SW 1271 (cell line): ENCODE data around the gene FAM107B.

Experiments
- DNase-seq, 2 experiments: peaks; one replicate each; lab custom pipeline; 2025; lab: John Stamatoyannopoulos, UW

Gene FAM107B

DNA sequence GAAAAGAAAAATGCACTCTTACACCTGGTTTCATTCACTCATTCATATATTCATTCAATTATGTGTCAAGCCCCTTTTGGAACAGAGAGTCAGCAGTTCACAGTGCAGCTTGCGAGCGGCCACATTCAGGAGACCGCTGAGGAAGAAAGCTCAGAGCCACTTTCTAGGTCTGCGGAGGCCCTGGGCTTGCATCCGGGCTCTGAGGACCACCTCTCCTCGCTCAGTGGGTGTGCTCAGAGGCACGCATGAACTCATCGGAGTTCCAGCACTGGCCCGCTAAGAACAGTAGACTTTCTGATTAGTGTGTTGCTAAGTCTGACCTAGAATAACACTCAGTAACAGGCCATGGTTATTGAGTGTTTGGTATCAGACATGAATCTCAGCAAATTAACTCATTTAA lies 1.8 kb upstream of the FAM107B start:
- DNase-seq: no peak

DNA sequence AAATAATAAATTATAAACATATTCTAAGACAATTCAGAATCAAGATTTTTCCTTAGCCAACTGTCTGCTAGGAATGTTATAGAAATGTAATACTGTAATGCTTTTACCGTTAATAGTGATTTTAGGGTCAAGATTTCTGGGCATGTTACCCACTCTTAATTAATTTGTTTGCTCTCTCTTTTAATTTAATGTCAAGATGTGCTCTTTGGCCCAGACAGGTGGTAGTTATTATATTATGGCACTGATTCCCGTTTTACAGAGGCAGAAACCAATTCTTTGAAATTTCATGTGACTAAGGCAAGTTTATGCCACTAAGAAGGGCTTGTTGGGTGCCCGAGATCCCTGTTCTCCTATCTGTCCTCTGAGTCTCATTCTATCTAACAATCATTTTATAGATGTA lies 959 bp upstream of the FAM107B start:
- no peak for DNase-seq

DNA sequence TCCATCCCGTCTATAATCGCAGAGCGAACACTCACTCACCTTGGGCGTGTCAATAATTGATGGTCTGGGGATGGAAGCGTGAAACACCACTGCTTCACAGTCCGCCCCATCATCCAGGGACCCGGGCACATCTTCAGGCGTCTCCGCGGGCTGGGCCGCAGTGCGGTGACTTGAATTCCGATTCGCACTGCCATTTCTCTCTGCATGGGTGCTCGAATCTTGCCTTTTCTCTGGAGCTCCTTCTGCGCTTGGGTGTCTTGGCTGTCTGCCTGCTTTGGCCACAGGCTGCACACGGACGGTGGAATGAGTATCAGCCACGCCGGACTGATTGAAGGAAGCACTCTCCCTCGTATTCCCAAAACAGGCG lies 500 bp downstream of the FAM107B start:
- no peak for DNase-seq

DNA sequence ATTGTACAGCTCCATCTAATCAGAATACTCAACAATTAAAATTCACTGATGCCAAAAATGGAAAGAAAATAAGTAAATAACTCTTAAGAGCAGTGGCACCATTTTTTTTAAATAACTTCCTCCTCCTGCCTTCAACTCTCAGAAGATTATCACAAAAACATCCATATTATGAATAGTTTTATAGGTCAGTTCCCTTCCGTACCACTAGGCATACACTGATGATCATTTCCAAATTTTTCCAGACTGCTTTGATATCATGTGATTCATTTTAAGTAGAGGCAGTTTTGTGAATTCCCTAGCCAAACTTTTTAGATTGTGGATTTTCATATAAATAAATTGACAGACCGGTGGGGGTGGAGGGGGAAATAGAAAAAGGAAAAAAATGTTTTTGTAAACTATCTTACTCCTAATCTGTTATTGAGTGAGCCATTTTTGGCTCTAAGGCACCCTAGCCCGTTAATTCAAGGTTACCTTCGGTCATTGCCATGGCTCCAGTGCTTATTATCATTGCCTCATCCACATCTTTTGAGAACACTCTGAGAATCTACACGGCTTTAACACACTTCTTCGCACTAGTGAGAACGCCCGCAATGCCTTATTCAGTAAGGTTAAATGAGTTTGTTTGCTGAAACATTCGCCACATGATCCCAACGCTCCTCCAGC lies 1.0 kb downstream of the FAM107B start:
- DNase-seq: no peak

DNA sequence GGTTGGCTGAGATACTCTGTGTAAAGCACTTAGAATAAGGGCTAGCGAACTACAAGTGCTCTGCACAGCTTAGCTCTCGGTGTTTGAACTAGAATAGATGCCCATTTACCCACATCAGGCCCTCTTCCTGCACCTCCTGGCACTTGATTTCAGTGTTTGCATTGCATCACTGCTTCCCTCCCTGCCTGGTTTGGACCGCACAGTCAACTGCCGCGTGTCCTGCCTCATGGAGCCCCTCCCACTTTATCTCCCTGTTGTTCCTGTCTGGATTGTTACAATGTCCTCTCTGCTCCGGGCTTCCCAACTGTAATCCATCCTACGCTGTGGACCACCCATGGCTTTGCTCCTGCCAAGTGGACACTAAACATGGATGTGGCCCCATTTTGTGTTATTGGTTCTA lies 2.3 kb downstream of the FAM107B start:
- DNase-seq: no peak

DNA sequence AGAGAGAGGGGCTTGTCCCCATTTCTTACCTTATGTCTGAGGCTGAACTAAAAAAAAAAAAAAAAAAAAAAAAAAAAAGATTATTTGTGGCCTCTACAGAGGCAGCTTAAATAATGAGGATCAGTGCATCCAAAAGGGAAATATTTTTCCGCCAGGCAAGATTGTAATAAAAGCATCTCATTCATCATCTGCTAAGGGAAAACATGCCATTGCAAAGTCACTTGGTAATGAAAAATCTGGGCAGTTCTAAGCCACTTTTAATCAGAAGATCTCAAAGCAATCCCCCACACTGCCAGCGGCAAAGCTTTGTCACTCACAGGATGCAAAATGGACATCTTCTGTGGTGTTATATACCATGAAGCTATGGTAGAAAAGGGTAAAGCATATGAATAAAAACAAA lies 3.8 kb downstream of the FAM107B start:
- DNase-seq: no peak

DNA sequence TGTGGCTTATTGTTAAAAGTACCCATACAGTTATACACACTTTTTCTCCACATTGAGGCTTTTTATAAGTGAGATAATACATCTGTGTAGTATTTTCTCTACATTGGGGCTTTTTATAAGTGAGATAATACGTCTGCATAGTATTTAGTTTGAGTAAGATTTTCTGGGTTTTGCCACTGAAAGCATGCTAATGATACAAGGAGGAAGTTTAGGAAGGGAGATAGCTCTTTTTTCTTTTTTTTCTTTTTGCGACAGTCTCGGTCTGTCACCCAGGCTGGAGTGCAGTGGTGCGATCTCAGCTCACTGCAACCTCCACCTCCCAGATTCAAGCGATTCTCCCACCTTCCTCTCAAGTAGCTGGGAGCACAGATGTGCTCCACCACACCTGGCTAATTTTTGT lies 13.3 kb downstream of the FAM107B start:
- DNase-seq: no peak

DNA sequence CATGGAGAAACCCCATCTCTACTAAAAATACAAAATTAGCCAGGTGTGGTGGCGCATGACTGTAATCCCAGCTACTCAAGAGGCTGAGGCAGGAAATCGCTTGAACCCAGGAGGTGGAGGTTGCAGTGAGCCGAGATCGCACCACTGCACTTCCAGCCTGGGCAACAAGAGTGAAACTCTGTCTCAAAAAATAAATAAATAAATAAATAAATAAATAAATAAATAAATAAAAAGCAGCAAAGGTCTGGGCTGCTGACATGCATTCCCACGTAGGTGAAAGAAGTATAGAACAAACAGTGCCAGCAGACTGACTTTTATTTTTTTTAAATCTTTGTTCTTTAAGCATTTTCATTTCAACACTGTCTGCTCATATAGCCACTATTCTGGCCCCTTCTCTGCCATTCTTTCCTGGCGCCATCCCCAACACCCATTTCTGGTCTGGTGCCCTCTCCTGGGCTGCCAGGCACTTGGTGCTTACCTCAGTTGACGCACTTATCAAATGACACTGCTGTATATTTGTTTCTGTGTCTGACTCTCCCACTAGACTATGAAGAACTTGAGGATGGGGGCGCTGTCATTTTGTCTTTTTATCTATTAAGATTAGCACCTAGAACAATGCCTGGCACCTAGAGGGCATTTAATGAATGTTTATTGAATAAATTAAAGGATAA lies 15.6 kb downstream of the FAM107B start:
- no peak for DNase-seq

DNA sequence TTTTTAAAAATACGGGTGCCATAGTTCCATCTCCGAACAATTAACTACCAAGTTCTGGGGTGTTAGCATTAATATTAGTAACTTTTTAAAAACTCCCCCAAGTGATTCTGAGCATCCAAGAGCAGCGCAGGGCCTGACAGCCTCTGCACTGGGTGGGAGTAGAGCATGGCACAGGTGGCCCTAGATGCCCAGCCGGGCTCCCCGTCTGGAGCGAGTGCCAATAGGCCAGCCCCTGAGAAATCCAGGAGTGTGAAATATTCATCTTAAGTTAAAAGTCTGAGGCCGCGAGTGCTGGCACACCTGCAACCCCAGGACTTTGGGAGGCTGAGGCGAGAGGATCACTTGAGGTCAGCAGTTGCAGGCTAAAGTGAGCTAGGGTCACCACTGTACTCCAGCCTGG lies 16.2 kb downstream of the FAM107B start:
- DNase-seq: no peak

DNA sequence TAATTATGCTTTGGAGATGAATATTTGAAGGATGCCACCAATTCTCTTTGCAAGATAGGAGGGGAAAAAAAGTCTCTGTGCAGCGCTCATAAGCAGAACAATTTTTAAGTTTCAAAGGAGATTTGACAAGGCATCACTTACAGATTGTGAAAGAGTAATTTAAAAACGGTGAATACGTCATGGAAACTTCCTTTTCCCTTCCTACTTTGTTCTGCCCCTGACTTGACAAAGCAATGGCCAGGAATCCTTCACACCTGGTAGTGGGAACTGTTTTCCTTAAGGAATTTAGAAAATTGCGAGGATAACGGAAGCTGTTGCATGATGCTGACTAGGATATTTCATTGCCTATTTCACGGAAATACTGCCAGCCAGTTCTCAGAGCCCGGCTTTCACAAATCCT lies 16.7 kb downstream of the FAM107B start:
- DNase-seq: no peak

DNA sequence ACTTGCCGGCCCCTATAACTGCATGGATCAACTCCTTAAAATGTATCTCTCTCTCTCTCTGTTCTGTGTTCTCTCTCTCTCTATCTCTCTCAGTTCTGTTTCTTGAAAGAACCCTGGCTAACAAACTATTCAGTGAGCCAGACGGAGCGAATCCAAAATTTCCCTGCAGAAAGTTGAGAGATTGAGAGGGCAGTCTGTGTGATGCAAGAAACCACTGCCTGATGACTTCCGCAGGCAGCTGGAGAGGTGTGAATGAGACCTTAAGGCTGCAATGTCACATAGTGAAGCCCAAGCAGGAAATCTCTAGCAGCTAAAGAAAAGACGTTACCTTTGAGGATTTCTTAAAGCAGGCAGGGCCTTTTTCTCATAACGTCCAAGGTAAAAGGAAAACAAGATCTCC lies 17.3 kb downstream of the FAM107B start:
- DNase-seq: no peak

DNA sequence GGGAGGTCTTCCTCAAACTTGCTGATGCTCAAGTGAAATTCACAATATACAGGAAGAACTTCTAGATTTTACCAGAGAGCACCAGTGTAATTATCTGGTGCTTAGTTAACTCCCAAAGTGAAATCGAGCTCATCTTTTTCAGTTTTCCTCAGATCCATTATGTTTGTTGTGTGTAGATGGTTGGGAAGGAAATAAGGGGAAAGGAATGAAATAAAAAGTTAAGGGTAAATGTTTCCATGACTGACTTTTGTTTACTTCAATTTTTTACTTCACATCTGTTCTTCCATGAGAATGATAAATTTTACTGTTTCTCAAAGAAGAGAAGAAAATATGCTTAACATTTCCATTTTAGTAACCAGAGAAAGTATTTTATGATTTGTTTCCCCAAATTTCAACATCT lies 21.3 kb downstream of the FAM107B start:
- DNase-seq: no peak

DNA sequence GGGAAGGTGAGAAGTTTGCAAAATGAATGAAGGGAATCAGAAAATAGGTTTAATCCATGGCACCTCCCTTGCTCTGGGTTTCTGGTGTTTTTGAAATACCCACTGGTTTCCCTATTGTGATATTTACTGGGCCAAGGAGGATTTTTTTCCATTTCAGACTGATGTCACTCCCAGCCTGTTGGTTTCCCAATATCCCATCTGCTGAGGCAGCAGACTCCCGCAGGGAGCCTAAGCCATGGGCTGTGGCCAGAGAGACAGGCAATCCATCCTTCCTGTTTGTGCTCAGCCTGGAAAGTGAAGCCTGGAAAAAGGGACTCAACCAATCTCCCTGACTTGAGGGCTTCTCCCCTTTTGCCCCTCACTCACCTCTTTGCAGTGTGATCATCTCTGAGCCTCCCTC lies 22.8 kb downstream of the FAM107B start:
- DNase-seq: no peak

DNA sequence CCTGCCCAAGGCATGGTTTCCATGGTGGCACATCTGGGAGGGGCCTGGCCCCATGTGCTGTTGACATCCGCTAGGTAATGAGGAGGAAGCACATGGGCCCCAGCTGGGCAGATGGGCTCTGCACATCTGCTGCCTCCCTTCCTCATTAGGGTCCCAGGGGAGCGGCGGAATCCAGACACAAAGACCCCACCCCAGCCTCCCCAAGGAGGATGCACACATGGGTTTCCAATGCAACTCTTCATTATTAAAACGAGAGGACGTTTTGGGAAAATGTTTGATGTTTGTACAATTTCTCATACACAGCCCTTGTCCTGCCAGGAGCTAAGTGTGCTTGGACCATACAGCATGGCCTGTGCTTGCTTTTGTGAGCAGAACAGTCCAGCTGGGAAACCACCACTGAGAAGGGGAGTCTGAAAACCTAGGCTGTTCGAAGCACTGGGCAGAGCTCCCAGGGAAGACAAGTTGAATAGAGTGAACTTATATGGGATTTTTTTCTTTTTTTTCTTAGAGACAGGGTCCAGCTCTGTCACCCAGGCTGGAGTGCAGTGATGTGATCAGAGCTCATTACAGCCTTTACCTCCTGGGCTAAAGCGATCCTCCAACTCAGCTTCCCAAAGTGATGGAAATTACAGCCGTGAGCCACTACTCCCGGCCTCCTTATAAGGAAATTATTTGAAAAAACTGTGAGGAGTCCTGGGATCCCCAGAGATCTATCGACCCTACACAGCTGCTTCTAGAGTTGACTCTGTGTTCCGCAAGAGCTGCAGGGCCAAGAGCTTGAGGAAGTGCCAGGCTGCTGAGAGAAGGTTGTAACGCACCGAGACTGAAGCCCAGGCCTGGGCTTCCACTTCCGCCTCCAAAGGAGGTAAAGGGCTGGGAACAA lies 23.4 kb downstream of the FAM107B start:
- no peak for DNase-seq

DNA sequence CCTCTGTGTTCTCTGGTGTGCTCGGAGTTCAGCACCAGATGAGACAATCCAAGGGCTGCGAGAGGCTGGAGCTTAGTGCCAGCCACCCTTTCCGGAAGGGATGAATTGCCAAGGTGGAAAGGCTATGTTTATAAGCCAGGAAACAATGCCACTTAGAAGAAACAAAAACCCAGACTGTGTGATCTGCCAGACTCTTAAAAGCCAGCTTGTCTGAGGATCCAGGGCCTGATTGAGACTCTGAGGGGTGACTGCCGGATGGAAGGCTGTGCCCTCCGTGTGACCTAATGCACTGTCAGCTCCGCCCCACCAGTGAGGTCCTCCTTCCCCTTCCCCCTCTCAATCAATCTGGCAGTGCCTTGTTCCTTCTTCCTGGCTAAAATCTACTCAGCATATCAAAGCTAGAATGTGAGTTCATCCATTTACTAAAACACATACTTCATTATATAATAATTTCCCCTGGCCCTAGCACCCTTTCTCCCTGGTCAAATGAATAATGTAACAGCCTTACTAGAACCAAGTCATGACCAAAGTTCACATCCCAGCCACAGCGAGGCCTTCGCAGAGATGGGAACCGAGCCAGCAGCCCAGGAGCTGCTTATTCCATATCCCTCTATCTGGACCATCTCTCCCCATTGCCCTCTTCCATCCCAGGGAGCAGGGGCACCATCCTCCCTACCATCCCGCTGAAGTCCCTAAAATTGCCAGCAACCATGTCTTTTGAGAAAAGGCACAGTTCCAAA lies 25.5 kb downstream of the FAM107B start:
- no peak for DNase-seq

DNA sequence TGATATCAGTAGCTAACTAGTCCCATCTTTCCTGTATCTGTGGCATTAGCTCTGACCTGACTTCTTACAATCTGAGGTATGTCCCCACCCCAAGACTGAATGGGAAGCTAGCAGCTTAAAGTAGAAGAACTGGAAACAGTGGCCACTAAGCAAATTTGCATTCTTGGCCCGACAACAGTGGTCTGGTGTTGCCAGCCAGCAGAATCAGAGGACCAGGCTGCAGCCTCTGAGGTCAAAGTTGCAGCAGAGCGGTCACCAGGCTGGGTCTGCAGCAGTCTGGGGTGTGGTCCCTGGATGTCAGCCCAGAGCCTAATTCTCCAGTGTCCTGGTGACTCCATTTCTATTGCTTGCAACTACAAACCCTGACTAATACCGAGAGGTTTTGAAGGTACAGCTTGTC lies 26.3 kb downstream of the FAM107B start:
- DNase-seq: no peak

DNA sequence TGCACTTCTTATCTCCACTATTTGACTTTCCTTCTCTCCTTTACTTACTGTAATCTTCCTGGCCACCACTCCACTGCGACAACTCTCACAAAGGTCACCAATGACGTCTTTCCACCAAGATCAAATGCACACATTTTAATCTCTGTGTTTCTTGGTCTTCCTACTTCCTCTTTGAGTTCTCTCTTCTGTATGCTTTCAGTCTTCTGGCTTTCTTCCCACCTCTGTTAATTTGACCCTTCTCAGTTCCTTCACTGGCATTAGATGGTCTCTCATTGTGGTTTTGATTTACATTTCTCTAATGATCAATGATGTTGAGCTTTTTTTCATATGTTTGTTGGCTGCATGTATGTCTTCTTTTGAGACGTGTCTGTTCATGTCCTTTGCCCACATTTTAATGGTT lies 31.9 kb downstream of the FAM107B start:
- no peak for DNase-seq

DNA sequence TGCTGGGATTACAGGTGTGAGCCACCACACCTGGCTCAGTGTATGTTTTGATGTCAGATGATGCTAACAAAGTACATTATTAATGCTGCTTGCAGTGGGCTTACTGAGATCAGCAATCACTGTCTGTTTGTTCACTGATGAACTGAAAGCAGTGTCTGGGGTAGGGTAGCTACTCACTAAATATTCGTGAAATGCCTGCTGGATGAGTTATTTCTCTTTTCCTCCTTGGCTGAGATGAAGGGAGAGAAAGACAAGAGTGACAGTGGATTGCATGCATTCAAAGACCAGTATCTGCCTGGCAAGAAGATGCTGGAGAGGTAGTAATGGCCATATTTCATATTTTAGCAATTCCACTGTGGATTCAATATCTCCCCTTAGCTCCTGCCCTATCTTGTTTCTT lies 32.3 kb downstream of the FAM107B start:
- no peak for DNase-seq

DNA sequence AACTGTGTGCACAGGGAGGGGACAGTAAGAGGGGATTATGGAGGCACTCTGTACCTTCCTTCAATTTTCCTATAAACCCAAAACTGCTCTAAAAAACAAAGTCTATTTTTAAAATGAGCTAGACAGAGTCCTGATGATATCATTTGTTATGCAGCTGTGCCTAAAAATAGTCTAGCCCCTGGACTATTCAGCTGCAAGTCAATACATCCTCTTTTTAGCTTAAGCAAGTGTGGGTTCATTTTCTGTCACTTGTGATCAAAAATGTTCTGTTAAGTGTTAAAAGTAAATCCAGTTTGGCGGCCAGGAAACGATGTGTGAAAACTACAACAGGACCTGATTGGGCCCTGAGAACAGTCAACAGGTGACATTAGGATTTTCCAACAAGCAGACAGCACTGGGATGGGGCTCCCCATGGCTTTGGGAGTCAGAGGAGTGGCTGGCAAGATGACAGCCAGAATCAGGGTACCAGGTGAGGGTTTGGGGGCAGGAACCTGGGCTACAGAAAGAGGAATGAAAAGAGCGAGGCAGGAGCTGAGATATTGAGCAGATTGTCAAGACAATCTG lies 33.9 kb downstream of the FAM107B start:
- no peak for DNase-seq

DNA sequence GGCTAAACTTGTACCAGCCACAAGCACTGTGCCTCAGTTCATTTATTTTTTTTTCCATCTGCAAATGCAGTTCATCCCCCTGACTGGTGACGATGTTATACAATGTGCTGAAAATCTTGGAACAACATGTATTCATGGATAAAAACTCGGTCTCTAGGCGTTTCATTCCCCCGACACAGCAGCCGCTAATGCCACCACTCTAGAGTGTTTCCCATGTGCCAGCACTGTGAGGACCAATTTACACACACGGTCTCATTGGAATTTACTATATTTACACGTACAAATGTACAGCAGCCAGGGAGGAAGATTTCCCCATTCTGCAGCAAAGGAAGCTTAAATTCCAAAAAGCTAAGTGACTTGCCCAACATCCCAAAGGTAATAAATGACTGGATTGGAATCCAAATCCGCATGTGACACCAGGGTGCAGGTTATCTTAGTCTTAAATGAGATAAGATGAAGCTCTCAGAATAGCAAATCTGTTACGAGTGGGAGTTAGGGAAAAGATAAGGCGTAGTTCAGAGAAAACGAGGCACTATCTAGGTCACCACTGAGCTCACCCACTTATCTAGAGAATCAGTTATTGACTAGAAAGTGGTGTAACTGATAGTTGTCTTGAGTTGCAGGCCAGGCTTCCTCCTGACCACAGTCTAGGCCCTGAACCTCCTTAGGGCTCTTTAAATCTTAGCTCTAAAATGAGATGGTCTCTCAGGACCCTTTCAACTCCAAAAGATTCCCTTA lies 36.7 kb downstream of the FAM107B start:
- DNase-seq: no peak

DNA sequence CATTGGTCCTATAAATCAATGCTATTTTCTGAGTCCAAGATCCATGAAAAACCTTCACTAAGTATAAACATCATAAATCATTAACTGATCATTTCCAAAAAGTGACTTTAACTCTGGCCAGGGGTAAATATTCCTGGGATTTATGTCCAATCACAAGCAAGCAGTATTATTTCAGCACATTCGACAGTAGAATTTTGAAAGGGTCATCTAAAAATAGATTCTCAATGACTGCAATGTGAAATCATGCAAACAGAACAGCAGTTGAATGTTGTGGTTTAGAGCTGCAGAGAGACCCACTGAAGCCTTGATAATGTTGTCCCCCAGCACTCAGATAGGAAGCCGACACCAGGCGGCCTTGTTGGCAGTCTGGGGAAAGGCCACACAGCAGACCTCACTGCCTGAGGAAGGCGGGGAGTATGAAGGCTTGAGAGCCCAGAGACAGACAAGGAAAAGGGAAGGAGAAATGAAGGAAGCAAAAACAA lies 38.1 kb downstream of the FAM107B start:
- no peak for DNase-seq
